ENCODE data around the gene POC5.

The POC5 gene

DNA sequence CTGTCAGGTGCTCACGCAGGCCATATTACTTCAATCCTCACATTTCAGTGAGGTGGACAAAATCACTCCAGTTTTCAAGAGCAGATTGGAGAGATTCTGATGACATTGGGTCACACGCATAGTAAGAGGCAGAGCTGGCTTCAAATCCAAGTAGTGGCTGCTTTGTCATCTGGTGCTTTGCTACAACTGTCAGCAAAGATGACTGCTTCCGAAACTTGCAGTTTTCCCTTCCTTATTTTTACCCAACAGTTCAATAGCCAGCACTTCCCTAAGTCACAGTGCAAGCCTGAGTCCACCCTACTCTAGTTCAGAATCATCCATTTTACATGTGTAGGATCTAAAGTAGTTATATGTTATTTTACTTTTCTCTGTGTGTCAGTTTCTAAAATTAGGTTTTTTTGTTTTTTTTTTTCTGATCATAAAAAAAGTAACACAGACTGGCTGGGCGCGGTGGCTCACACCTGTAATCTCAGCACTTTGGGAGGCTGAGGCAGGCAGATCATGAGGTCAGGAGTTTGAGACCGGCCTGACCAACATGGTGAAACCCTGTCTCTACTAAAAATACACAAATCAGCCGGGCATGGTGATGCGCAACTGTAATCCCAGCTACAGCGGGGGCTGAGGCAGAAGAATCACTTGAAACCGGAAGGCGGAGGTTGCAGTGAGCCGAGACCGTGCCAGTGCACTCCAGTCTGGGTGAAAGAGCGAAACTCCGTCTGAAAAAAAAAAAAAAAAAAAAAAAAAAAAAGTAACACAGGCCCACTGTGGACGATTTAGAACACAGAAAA, 56.4 kb downstream of the POC5 start:
- DNase-seq (ENCODE audit: low read depth): no peak

DNA sequence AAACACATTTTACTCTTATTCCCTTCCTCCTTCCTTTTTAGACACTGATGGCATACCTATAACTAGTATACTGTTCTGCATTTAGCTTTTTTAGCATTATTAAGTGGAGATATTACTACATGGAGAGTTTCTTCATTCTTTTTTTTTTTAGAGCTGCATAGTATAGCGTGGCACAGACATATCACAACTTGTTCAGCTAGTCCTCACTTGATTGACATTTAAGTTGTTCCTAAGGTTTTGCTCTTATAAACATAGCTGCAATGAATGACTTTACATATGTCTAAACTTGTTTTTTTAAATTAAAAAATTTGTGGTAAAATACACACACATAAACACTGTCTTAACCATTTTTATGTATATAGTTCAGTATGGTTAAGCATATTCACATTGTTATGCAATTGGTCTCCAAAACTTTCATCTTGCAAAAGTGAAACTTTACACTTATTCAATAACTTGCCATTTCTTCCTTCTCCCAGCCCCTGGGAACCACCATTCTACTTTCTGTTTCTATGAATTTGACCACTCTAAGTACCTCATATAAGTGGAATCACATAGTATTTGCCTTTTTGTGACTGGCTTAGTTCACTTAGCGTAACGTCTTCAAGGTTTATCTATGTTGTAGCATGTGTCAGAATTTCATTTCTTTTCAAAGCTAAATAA, 57.3 kb downstream of the POC5 start:
- no peak for DNase-seq (ENCODE audit: low read depth)

GRCh38 chr5:75656311-75657003, 60.8 kb downstream of the POC5 start:
- DNase-seq (ENCODE audit: low read depth): no peak

DNA sequence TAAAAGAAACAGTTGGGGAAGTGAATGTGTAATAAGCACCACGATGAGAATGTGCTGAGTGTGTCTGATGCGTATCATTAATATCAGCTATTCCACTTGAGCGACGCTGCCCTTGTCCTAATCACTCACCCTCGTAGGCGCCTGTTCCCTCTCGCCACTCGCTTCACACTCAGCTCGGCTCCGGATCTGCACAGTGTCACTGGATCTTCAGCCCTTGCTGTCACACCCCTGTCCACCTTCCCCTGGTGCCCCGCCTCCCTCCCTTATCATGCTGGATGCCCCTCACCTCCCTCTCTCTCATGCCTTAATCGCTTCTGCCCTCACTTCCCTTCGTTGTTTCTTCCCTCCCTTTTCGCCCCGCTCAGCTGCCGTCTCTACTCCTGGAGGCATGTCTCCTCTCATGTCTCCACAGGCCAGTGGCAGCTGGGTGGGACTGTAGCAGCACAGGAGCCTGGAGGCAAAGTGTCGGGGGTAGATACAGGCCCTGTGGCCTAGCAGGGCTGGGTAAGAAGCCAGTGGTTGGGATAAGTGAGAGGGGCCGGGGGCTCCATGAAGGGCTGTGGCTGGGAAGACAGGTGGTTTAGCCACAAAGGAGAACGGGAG, 62.4 kb downstream of the POC5 start:
- no peak for DNase-seq (ENCODE audit: low read depth)

GRCh38 chr5:75653521-75653920, 63.7 kb downstream of the POC5 start:
- no peak for DNase-seq (ENCODE audit: low read depth)

DNA sequence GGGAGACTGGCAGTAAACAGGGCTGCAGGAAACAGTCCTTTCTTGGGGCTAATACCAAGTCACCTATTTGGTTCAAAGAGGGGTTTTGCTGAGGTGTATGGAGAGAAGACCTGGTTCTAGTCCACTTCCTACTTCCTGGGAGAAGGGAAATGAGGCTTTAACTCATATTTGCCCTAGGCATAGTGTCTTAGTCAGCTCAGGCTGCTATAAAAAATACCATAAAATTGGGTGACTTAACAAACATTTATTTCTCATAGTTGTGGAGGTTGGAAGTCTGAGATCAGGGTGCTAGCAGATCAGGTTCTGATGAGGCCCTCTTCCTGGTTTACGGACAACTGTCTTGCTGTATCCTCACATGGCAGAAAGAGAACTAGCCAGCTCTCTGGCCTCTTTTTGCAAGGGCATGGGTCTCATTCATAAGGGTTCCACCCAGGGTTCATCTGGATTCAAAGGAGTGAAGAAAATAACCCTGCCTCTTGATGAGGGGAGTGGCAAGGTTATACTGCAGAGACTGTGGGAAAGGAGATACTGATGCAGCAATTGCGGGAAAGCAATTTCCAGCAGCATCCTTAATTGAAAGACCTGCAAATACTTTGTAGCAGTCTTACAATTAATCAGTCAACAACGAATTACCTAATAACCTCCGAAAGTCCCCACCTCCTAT, 65.5 kb downstream of the POC5 start:
- DNase-seq (ENCODE audit: low read depth): no peak

- no peak for DNase-seq (ENCODE audit: low read depth)
Measured at GRCh38 chr5:75648712-75649111, 68.5 kb downstream of the POC5 start.

GRCh38 chr5:75640826-75641225, 76.4 kb downstream of the POC5 start:
- no peak for DNase-seq (ENCODE audit: low read depth)

DNA sequence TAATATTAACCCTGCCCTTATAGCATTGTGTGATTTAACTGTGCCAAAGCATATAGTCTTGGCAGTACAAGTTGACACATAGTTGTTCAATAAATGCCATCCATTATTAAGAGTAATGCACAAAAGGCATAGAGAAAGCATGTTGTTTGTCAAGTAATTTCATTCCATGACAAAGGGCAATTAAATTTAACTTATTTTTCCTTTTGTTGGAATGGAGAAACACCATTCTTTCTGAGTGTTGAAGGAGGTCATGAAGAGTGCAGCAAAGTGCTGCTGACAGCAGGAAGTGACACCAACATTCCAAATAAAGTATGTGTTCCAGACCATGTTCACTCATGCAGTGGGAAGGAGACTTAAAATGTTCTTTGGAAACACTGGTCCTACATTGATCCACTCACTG, 76.8 kb downstream of the POC5 start:
- no peak for DNase-seq (ENCODE audit: low read depth)

DNA sequence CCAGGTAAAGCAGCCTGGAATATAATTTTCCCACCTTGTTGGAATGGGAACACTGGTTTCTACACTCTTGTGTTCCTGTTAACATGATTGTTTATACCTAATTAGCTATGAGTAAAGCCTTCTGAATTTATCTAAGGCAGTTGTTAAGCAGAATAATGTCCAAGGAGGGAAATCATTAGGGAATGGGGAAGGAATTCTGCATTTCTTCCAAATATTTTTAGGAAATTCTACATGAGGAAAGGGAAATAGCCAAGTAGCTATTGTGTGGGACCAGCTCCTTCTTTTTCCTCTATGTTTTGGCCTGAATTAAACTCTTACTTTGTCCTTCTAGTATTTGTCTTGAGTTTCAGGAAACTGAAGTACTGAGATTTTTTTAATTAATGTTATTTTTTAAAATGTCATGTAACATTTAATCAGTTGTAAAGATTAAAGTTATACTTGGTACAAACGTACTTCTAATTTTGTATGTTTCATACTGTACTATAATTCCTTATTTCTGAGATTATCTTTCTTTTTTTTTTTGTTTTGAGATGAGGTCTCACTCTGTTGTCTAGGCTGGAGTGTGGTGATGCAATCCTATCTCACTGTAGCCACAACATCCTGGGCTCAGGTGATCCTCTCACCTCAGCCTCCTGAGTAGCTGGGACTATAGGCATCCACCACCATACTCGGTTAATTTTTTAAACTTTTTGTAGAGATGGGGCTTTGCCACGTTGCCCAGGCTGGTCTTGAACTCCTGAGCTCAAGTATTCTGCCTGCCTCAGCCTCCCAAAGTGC, 77.5 kb downstream of the POC5 start:
- DNase-seq (ENCODE audit: low read depth): no peak

- no peak for DNase-seq (ENCODE audit: low read depth)
Measured at GRCh38 chr5:75637949-75638348, 79.3 kb downstream of the POC5 start.

- no peak for DNase-seq (ENCODE audit: low read depth)
Measured at GRCh38 chr5:75632321-75632720, 84.9 kb downstream of the POC5 start.

GRCh38 chr5:75630875-75631274, 86.4 kb downstream of the POC5 start:
- no peak for DNase-seq (ENCODE audit: low read depth)

GRCh38 chr5:75627801-75628200, 89.4 kb downstream of the POC5 start:
- no peak for DNase-seq (ENCODE audit: low read depth)

- DNase-seq (ENCODE audit: low read depth): no peak
Measured at GRCh38 chr5:75626959-75627358, 90.3 kb downstream of the POC5 start.

Data from T-helper 22 cell (primary cell).